Stimulated activated CD4-positive, alpha-beta T cell treated with anti-CD3 and anti-CD28 coated beads, Interleukin-12 subunit alpha, Interleukin-12 subunit beta, amount 100 ng/mL, for 48 hours (primary cell): ENCODE measurements around the gene MFSD12.

Experiments used
- DNase-seq, 3 donors: peaks; one replicate each; pipeline ENCODE4 v3.0.0-alpha.2; 2020; ENCODE audit warnings: low read depth in 2 of 3, low spot score in 1 of 3

Gene MFSD12

GRCh38 chr19:3557461-3558248, at the start of gene MFSD12:
Gene MFSD12, minus strand, starts transcription at chr19:3557586. Its CDS starts 183 bp downstream, at chr19:3557403.
- DNase-seq, result peak; percentile 91 to 94 (median 93)

- DNase-seq, result peak in 2 of 3 donors; percentile 47 to 49
These were observed 49.4 kb upstream of the MFSD12 start, which contains the start of gene TBXA2R for GRCh38 chr19:3606690-3607289. Gene TBXA2R, minus strand, starts transcription at chr19:3606875. Its CDS starts 6,241 bp downstream, at chr19:3600634.

- DNase-seq, result no peak
These were observed 48.8 kb upstream of the MFSD12 start for GRCh38 chr19:3606174-3606689.

GRCh38 chr19:3605770-3606169, 48.4 kb upstream of the MFSD12 start:
- DNase-seq, result no peak

- no peak for DNase-seq
These were observed 48.0 kb upstream of the MFSD12 start for GRCh38 chr19:3605361-3605760.

- no peak for DNase-seq
These were observed 47.6 kb upstream of the MFSD12 start for GRCh38 chr19:3604987-3605343.

GRCh38 chr19:3604227-3604986, 47.0 kb upstream of the MFSD12 start:
- no peak for DNase-seq

GRCh38 chr19:3603121-3603811, 45.9 kb upstream of the MFSD12 start:
- DNase-seq, result no peak

- no peak for DNase-seq
These were observed 43.6 kb upstream of the MFSD12 start for GRCh38 chr19:3601021-3601420.

- DNase-seq, result no peak
These were observed 42.4 kb upstream of the MFSD12 start for GRCh38 chr19:3599776-3600187.

- no peak for DNase-seq
These were observed 38.2 kb upstream of the MFSD12 start for GRCh38 chr19:3595521-3596061.

- no peak for DNase-seq
These were observed 35.8 kb upstream of the MFSD12 start for GRCh38 chr19:3593156-3593555.

- no peak for DNase-seq
These were observed 34.7 kb upstream of the MFSD12 start for GRCh38 chr19:3591876-3592613.

GRCh38 chr19:3590991-3591659, 33.7 kb upstream of the MFSD12 start:
- DNase-seq, result no peak

GRCh38 chr19:3589949-3590348, 32.6 kb upstream of the MFSD12 start:
- no peak for DNase-seq

GRCh38 chr19:3589439-3589838, 32.1 kb upstream of the MFSD12 start:
- no peak for DNase-seq

GRCh38 chr19:3586707-3587346, 29.4 kb upstream of the MFSD12 start:
- no peak for DNase-seq

- DNase-seq, result no peak
These were observed 28.8 kb upstream of the MFSD12 start for GRCh38 chr19:3586127-3586626.
